IMR-90 (cell line): Measurements from ENCODE around the gene ATP6V1E1. TPM values are rescaled to one million over a fixed set of nuclear protein-coding genes. Genes with fewer than 3 reads are reported as not detected.

Source experiments
- ATAC-seq: fragments of 200-7000 bp; cut with Tn5 transposase; 2 replicates; pipeline ENCODE4 v1.9.1; 2020; ENCODE audit warnings: low read depth, mild to moderate bottlenecking, moderate library complexity
- BruUV-seq: library from RNA; stranded (reverse); fragments of 400-500 nt; replicated peaks from 2 replicates; lab custom pipeline; 2021; lab: Mats Ljungman, UMichigan
- CTCF ChIA-PET: fragments of 300-600 bp; formaldehyde crosslinking; extraction: SDS; loops from one replicate; lab custom pipeline; 2021; ENCODE audit warnings: antibody characterized with exemption; lab: Yijun Ruan, JAX
- POLR2A ChIA-PET: fragments of 300-600 bp; sonication (Branson Sonifier 250); formaldehyde crosslinking; loops from one replicate; lab custom pipeline; 2022; ENCODE audit warnings: antibody characterized with exemption; ENCODE audit not compliant: unreplicated experiment; lab: Charles Lee
- DNase-seq: peaks from one replicate; pipeline ENCODE4 v3.0.0; 2013
- H2AFZ ChIP-seq: replicated peaks from 2 replicates; pipeline ENCODE3; 2013; ENCODE audit warnings: low read length, mild to moderate bottlenecking; ENCODE audit not compliant: poor library complexity
- H2AK5ac ChIP-seq: 2 replicates; pipeline ENCODE4 v1.6.1; 2013; ENCODE audit warnings: low read depth, low read length, inconsistent platforms
- H2AK9ac ChIP-seq: replicated peaks from 2 replicates; pipeline ENCODE3; 2013; ENCODE audit warnings: mild to moderate bottlenecking, low read depth, low read length, moderate library complexity; ENCODE audit not compliant: poor library complexity
- H2BK120ac ChIP-seq: 2 replicates; pipeline ENCODE4 v1.6.1; 2013; ENCODE audit warnings: low read depth, low read length, inconsistent platforms
- H2BK15ac ChIP-seq: 3 replicates; pipeline ENCODE4 v1.6.1; 2013; ENCODE audit warnings: low read depth, low read length, inconsistent platforms
- H2BK20ac ChIP-seq: 2 replicates; pipeline ENCODE4 v1.6.1; 2013; ENCODE audit warnings: low read depth, mild to moderate bottlenecking, inconsistent platforms, low read length, moderate library complexity
- H2BK5ac ChIP-seq: 2 replicates; pipeline ENCODE4 v1.6.1; 2013; ENCODE audit warnings: mild to moderate bottlenecking, low read depth, low read length, inconsistent platforms; ENCODE audit not compliant: poor library complexity, severe bottlenecking
- H3K14ac ChIP-seq: replicated peaks from 2 replicates; pipeline ENCODE4 v1.6.1; 2013; ENCODE audit warnings: low read depth, low read length, inconsistent platforms
- H3K18ac ChIP-seq: 2 replicates; pipeline ENCODE4 v1.6.1; 2013; ENCODE audit warnings: low read depth, low read length, control low read depth
- H3K23ac ChIP-seq: 2 replicates; pipeline ENCODE4 v1.6.1; 2013; ENCODE audit warnings: low read depth, low read length, inconsistent platforms
- H3K27ac ChIP-seq: 2 replicates; pipeline ENCODE4 v1.5.1; 2013; ENCODE audit warnings: mild to moderate bottlenecking, control low read depth, low read length; ENCODE audit not compliant: insufficient read depth
- H3K27me3 ChIP-seq: 2 replicates; pipeline ENCODE4 v1.6.1; 2013; ENCODE audit warnings: low read length; ENCODE audit not compliant: control insufficient read depth, insufficient read depth
- H3K36me3 ChIP-seq: 2 replicates; pipeline ENCODE4 v1.6.1; 2013; ENCODE audit warnings: low read length, mixed read lengths; ENCODE audit not compliant: control insufficient read depth, insufficient read depth
- H3K4ac ChIP-seq: 2 replicates; pipeline ENCODE4 v1.6.1; 2013; ENCODE audit warnings: low read depth, low read length, inconsistent platforms
- H3K4me1 ChIP-seq: 2 replicates; pipeline ENCODE4 v1.6.1; 2013; ENCODE audit warnings: low read length, mixed read lengths; ENCODE audit not compliant: control insufficient read depth, insufficient read depth
- H3K4me2 ChIP-seq: 2 replicates; pipeline ENCODE4 v1.6.1; 2013; ENCODE audit warnings: low read depth, mild to moderate bottlenecking, control low read depth, low read length, moderate library complexity
- H3K4me3 ChIP-seq: 2 replicates; pipeline ENCODE4 v1.5.1; 2013; ENCODE audit warnings: low read depth, mild to moderate bottlenecking, control low read depth, low read length, moderate library complexity; ENCODE audit not compliant: insufficient read depth
- H3K56ac ChIP-seq: 2 replicates; pipeline ENCODE4 v1.6.1; 2013; ENCODE audit warnings: low read length, inconsistent platforms; ENCODE audit not compliant: insufficient read depth; ENCODE audit errors: extremely low read depth
- H3K79me1 ChIP-seq, 2 experiments: 2 replicates each; pipeline ENCODE4 v1.6.1; 2013; ENCODE audit warnings: low read length in 2 of 2, inconsistent platforms in 1 of 2, low read depth in 1 of 2
- H3K9ac ChIP-seq: 2 replicates; pipeline ENCODE4 v1.6.1; 2013; ENCODE audit warnings: low read depth, low read length, control low read depth
- H3K9me1 ChIP-seq: 2 replicates; pipeline ENCODE4 v1.6.1; 2013; ENCODE audit warnings: low read length, inconsistent platforms; ENCODE audit not compliant: insufficient read depth
- H3K9me3 ChIP-seq: 2 replicates; pipeline ENCODE4 v1.6.1; 2013; ENCODE audit warnings: low read length; ENCODE audit not compliant: control insufficient read depth, insufficient read depth
- H4K20me1 ChIP-seq: 2 replicates; pipeline ENCODE4 v1.6.1; 2013; ENCODE audit warnings: low read length, inconsistent platforms; ENCODE audit not compliant: insufficient read depth
- H4K5ac ChIP-seq: 2 replicates; pipeline ENCODE4 v1.6.1; 2013; ENCODE audit warnings: mild to moderate bottlenecking, low read depth, low read length, control low read depth
- H4K8ac ChIP-seq, 2 experiments: 2 replicates each; pipeline ENCODE4 v1.6.1; 2013; ENCODE audit warnings: low read depth in 2 of 2, low read length in 2 of 2, control low read depth in 1 of 2, inconsistent platforms in 1 of 2
- H4K91ac ChIP-seq: 2 replicates; pipeline ENCODE4 v1.6.1; 2013; ENCODE audit warnings: low read depth, low read length, inconsistent platforms; ENCODE audit not compliant: insufficient read depth
- CEBPB ChIP-seq: IDR thresholded peaks from 2 replicates; pipeline ENCODE4 v1.6.1; 2012; ENCODE audit warnings: low read depth, low read length, improper control_type of control experiment
- NFE2L2 ChIP-seq: fragments of 150-350 bp; IDR thresholded peaks from 2 replicates; pipeline ENCODE4 v1.6.1; 2016; ENCODE audit warnings: low read depth, mild to moderate bottlenecking, low read length
- WGBS, 2 experiments: methylation state at CpG; one replicate each; pipeline versions ENCODE4 v1.1.5 to v1.1.7; 2013; ENCODE audit warnings: missing lambda C conversion rate in 2 of 2; ENCODE audit not compliant: insufficient read length in 1 of 2; ENCODE audit errors: extremely low coverage in 2 of 2; 5-methylcytosine and 5-hydroxymethylcytosine counted together
- dilution Hi-C: fragments of 300-500 bp; cut with HindIII; formaldehyde crosslinking; loops from one replicate; pipeline ENCODE4 v1.14.3; 2018; ENCODE audit warnings: low sequenced_read_pairs; ENCODE audit not compliant: unreplicated experiment
- in situ Hi-C: fragments of 300-500 bp; cut with MboI; formaldehyde crosslinking; loops from 3 replicates; pipeline ENCODE4 v1.14.3; 2019; ENCODE audit warnings: low sequenced_read_pairs, inconsistent platforms, mixed read lengths
- intact Hi-C: fragments of 100-400 bp; cut with micrococcal nuclease; formaldehyde crosslinking; loops from 2 replicates; pipeline ENCODE4 v1.10.0; 2022
- polyA plus RNA-seq, 3 experiments: library from polyadenylated mRNA; depleted of rRNA; stranded (reverse); fragments of >200 nt; gene quantifications; 2 replicates each; pipeline ENCODE4 v1.2.3, GENCODE V29; 2012; ENCODE audit warnings: low replicate concordance in 1 of 3
- total RNA-seq: library from RNA; depleted of rRNA; stranded (reverse); fragments of >200 nt; gene quantifications from 2 replicates; pipeline ENCODE4 v1.2.3, GENCODE V29; 2012

Gene ATP6V1E1
- total and polyA plus RNA-seq, 2 of the 4 experiments (the other 2 are of a cell fraction) = 144 to 148 TPM

DNA sequence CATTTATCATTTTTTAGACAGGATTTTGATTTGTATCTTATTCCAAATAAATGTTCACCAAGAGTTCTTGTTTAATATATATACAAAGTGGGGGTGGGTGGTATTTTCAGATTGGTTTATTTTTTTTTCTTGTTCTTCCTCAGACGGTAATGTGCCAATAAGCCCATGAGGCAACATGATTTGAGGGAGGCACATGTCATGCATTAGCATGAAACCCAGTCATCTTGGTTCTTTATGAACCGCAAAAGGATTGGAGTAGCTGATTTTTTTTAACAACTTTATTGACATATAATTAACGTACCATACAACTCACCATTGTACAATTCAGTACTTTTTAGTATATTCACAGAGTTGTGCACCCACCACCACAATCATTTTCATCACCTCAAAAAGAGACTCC, 12.7 kb upstream of the ATP6V1E1 start:
- Histone ChIP-seq H3K4me3 (no peak overlapping the region), H2BK20ac (no peak overlapping the region), H3K56ac (no peak overlapping the region), H2BK5ac (no peak overlapping the region), H4K91ac (no peak overlapping the region), H3K23ac (no peak overlapping the region), H2BK15ac (no peak overlapping the region), H4K20me1 (no peaks in the 10 kb centered on the region), H4K8ac (no peak overlapping the region), H3K9me1 (no peaks in the 10 kb centered on the region), H2AK5ac (no peak overlapping the region), H3K9ac (no peak overlapping the region), H3K79me1 (peaks cover 16 to 60% of the 10 kb centered on the region in 2 experiments), H3K4me2 (no peak overlapping the region), H3K27ac (no peak overlapping the region), H3K18ac (no peak overlapping the region), H2AFZ (no peak overlapping the region), H4K5ac (no peak overlapping the region), H3K9me3 (no peaks in the 10 kb centered on the region), H3K4ac (no peak overlapping the region), H3K36me3 (no peaks in the 10 kb centered on the region), H3K14ac (no peak overlapping the region), H2AK9ac (no peak overlapping the region), H2BK120ac (no peak overlapping the region), H3K4me1 (no peaks in the 10 kb centered on the region), H3K27me3 (no peaks in the 10 kb centered on the region)
- dilution Hi-C loops = no loop called here
- in situ Hi-C loops = no loop called here
- ChIA-PET CTCF (no interaction called here), POLR2A (no interaction called here)
- no CpG with 5 or more reads among the region's 3 CpGs for WGBS, 2 experiments
- intact Hi-C loops = no loop called here
- TF ChIP-seq NFE2L2 (no peak), CEBPB (no peak)
- ATAC-seq = no peak
- BruUV-seq = no TSS peak
- no peak for DNase-seq
